Measurements from ENCODE around the gene AMHR2. TPM values are rescaled to one million over a fixed set of nuclear protein-coding genes. Genes with fewer than 3 reads are reported as not detected.

Gene AMHR2
- total RNA-seq, 3 donors from 2014 or later: 0.15 TPM; not detected in 2

- Histone ChIP-seq H3K4me3 (no peak overlapping the region), H3K36me3 (no peaks in the 10 kb centered on the region), H3K9me3 (no peaks in the 10 kb centered on the region), H3K4me1 (peaks cover 0 to 3% of the 10 kb centered on the region in 2 donors), H3K27ac (no peak overlapping the region), H3K27me3 (no peaks in the 10 kb centered on the region)
- no peak for DNase-seq (ENCODE audit: low spot score in 2 of 2)
- intact Hi-C loops (cut with DNase I; ENCODE audit: low total_unique reads): loop anchor here (5.0 kb wide), 1 partner anchor 68 kb away; no protein-coding TSS in a partner anchor
- no peak for TF ChIP-seq CTCF (IDR thresholded peaks at IDR 0.05)
- TF ChIP-seq POLR2AphosphoS5 (IDR thresholded peaks at IDR 0.05): no peak
- no peak for TF ChIP-seq POLR2A (IDR thresholded peaks at IDR 0.05)
Observed at GRCh38 chr12:53424626-53425514, 1.2 kb downstream of the AMHR2 start.

GRCh38 chr12:53425515-53426150 is 2.0 kb downstream of the AMHR2 start:
- no peaks in the 10 kb centered on the region for H3K27me3 ChIP-seq
- H3K27ac ChIP-seq: no peak overlapping the region
- H3K4me1 ChIP-seq: peaks cover 0 to 3% of the 10 kb centered on the region in 2 donors
- DNase-seq (ENCODE audit: low spot score in 2 of 2): no peak
- H3K36me3 ChIP-seq: no peaks in the 10 kb centered on the region
- no peaks in the 10 kb centered on the region for H3K9me3 ChIP-seq
- no peak overlapping the region for H3K4me3 ChIP-seq
- intact Hi-C loops (cut with DNase I; ENCODE audit: low total_unique reads): no loop called here
- TF ChIP-seq POLR2AphosphoS5 (IDR thresholded peaks at IDR 0.05): no peak
- TF ChIP-seq POLR2A (IDR thresholded peaks at IDR 0.05): no peak
- TF ChIP-seq CTCF (IDR thresholded peaks at IDR 0.05): no peak

GRCh38 chr12:53427905-53428594 is 4.4 kb downstream of the AMHR2 start:
- H3K27ac ChIP-seq: no peak overlapping the region
- intact Hi-C loops (cut with DNase I; ENCODE audit: low total_unique reads): no loop called here
- DNase-seq (ENCODE audit: low spot score in 2 of 2): no peak
- H3K4me1 ChIP-seq: no peaks in the 10 kb centered on the region
- no peak overlapping the region for H3K4me3 ChIP-seq
- TF ChIP-seq POLR2A (IDR thresholded peaks at IDR 0.05) (no peak), POLR2AphosphoS5 (IDR thresholded peaks at IDR 0.05) (no peak), CTCF (IDR thresholded peaks at IDR 0.05) (no peak)
- no peaks in the 10 kb centered on the region for H3K36me3 ChIP-seq
- H3K27me3 ChIP-seq: no peaks in the 10 kb centered on the region
- no peaks in the 10 kb centered on the region for H3K9me3 ChIP-seq

GRCh38 chr12:53428741-53429140 is 5.1 kb downstream of the AMHR2 start:
- Histone ChIP-seq H3K4me3 (no peak overlapping the region), H3K36me3 (no peaks in the 10 kb centered on the region), H3K4me1 (no peaks in the 10 kb centered on the region), H3K9me3 (no peaks in the 10 kb centered on the region), H3K27ac (no peak overlapping the region), H3K27me3 (no peaks in the 10 kb centered on the region)
- TF ChIP-seq POLR2AphosphoS5 (IDR thresholded peaks at IDR 0.05) (no peak), POLR2A (IDR thresholded peaks at IDR 0.05) (no peak), CTCF (IDR thresholded peaks at IDR 0.05) (no peak)
- DNase-seq (ENCODE audit: low spot score in 2 of 2): no peak
- intact Hi-C loops (cut with DNase I; ENCODE audit: low total_unique reads): no loop called here
